Uterus (tissue), 2 donors: ENCODE results near the gene MAP6D1.

ENCODE experiments used
- POLR2A ChIP-seq, 2 donors: fragments of 450-650 bp; IDR thresholded peaks; one replicate each; pipeline ENCODE4 v1.6.1; 2016; ENCODE audit warnings: antibody characterized with exemption in 2 of 2, mild to moderate bottlenecking in 1 of 2, moderate library complexity in 1 of 2
- TF ChIP-seq, protein P1 (sequence below), 4 experiments: fragments of 200-600 bp in 2 of 4; fragments of 450-650 bp in 2 of 4; sonication (generic) in 2 of 4; IDR thresholded peaks; one replicate each; pipeline ENCODE4 v1.5.1; 2016 to 2019; ENCODE audit warnings: antibody characterized with exemption in 4 of 4, mild to moderate bottlenecking in 2 of 4, moderate library complexity in 1 of 4

DNA sequence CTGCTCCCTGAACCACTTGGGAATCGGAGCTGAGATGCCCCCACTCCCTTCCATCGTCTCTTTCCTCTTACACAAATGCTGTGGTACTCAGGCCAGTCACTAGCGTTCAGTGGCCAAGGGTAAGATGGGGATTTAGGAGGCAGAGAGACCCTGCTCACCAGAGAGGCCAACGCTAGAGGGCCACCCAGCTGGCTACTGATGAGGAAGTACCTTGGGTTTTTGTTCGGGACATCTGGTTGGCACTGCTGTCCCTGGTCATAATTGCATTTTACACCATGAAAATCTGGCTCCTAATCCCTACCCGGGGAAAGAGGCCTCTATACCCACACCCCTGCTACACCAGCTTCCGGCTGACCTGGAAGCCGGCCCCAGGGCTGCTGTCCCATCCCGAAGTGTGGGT lies 7.7 kb downstream of the MAP6D1 start:
- no peak for TF ChIP-seq POLR2A (IDR thresholded peaks at IDR 0.05)
- TF ChIP-seq, protein P1, sequence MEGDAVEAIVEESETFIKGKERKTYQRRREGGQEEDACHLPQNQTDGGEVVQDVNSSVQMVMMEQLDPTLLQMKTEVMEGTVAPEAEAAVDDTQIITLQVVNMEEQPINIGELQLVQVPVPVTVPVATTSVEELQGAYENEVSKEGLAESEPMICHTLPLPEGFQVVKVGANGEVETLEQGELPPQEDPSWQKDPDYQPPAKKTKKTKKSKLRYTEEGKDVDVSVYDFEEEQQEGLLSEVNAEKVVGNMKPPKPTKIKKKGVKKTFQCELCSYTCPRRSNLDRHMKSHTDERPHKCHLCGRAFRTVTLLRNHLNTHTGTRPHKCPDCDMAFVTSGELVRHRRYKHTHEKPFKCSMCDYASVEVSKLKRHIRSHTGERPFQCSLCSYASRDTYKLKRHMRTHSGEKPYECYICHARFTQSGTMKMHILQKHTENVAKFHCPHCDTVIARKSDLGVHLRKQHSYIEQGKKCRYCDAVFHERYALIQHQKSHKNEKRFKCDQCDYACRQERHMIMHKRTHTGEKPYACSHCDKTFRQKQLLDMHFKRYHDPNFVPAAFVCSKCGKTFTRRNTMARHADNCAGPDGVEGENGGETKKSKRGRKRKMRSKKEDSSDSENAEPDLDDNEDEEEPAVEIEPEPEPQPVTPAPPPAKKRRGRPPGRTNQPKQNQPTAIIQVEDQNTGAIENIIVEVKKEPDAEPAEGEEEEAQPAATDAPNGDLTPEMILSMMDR (IDR thresholded peaks at IDR 0.05) = no peak
